ENCODE data around the gene PCSK6.
"Not testable (repeated sequence)": the region's sequence is repeated elsewhere in the genome, so short reads cannot be mapped to it uniquely, and the experiment has no call there.

Gene PCSK6

GRCh38 chr15:101372960-101373525, 116.5 kb downstream of the PCSK6 start:
- no peak for DNase-seq

DNA sequence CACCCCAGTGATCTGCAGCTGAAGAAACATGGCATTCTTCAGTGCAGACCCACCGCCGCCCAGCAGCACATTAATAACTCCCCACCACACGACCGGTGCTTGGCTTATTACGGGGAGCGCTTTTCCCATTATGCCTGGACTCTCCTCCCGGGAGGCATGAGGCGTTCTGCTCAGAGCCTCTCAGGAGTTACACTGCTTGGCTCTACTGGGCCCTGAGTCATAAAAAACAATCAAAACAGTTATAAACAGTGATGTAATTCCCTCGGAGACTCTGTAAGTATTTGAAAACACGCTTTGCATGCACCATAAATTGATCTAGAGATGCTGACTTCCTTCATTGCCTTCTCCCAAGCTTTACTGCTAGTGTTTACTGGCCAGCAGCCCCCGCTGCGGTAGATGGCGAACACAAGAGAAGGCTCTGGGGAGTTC, 117.3 kb downstream of the PCSK6 start:
- DNase-seq = no peak

DNA sequence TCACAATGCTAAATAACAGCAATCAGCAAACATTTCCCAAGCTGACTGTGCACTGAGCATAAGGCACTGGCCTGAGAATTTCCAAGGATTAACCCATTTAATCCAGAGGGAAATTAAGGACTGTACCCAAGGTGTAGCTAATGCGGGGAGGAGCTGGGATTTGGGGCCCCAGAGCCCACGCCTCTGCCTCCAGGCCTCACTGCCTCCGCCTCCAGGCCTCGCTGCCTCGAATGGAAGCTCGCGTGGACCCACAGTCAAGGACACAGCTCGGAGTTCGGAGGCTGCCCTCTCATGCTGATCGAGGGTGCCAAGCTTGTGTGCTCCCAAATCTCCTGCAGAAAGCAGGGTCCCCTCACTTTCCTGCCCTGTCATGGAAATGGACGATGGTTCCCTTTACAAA, 118.0 kb downstream of the PCSK6 start:
- DNase-seq = no peak

DNA sequence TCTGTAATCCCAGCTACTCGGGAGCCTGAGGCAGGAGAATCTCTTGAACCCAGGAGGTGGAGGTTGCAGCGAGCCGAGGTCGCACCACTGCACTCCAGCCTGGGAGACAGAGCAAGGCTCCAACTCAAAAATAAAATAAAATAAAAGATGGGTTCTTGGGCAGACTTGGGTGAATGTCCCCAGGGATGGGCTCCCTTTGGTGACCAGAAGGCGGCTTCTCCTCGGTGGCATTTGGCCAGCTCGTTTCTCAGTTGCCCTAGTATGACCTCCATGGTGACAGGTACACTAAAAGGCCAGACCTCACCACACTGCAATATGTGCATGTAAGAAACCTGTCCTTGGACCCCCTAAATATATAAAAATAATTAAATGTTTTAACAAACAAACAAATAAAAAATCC, 118.4 kb downstream of the PCSK6 start:
- DNase-seq = no peak

DNA sequence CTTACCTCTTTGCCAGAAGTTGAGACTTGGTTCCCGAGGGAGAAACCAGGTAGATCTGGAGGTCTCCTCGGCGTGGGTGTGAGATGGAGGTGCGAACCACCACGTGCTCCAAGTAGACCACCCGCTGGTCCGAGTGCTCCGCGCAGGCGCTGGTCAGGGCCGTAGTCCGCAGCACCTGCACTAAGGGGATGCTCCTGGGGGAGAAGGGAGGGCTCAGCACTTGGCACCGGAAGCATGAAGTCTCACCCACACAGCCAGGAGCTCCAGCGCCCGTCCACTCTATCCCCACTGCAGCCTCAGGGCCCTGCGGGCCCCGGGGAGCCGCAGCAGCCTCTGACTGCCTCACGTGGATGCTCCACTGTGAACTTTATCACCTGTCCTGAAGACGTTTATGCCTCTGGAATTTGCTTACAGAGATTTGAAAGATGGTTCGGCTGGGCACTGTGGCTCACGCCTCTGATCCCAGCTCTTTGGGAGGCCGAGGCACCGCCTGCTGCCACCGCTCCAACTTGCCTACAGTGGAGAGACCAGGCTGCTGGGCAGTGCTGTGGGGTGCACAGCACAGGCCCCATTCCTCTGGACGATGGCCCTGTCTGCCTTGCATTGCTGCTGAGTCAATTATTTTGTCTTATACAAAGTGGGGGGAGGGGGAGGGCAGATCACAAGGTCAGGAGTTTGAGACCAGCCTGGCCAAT, 119.0 kb downstream of the PCSK6 start:
- DNase-seq = no peak

- DNase-seq = no peak
These were observed 119.8 kb downstream of the PCSK6 start for GRCh38 chr15:101369676-101370075.

DNA sequence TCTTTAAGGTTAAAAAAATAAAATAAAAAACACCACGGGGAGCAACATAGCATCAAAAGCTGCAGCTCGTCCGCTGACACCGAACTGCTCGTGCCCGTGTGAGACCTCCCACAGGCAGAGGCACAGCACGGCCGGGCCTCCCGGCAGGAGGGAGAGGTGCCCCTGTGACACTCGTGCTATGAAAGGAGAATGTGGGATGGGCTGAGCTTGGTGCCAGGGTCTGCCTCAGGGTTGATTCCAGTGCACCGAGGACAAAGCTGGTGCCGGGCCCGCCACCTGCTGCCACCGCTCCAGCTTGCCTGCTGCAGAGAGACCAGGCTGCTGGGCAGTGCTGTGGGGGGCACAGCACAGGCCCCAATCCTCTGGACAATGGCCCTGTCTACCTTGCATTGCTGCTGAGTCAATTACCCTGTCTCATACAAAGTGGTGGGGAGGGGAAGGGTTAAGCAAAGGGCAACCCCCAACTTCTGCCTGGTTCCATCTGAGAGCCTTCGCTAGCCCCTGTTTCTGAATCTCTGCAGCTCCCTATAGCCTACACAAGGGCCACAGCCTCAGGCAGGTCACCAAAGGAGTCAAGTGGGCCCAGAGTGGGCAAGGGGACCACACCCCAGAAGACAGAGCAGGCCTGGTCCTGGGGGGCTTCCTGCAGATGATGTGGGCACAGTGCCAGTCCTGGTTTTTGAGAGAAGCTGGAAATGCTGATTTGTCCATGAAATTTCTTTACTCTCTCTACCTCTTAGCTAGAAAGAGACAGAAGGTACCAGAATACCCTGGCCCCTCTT, 120.5 kb downstream of the PCSK6 start:
- no peak for DNase-seq

GRCh38 chr15:101368086-101368780, 121.3 kb downstream of the PCSK6 start:
- DNase-seq = no peak

- DNase-seq = no peak
These were observed 122.7 kb downstream of the PCSK6 start for GRCh38 chr15:101366853-101367252.

DNA sequence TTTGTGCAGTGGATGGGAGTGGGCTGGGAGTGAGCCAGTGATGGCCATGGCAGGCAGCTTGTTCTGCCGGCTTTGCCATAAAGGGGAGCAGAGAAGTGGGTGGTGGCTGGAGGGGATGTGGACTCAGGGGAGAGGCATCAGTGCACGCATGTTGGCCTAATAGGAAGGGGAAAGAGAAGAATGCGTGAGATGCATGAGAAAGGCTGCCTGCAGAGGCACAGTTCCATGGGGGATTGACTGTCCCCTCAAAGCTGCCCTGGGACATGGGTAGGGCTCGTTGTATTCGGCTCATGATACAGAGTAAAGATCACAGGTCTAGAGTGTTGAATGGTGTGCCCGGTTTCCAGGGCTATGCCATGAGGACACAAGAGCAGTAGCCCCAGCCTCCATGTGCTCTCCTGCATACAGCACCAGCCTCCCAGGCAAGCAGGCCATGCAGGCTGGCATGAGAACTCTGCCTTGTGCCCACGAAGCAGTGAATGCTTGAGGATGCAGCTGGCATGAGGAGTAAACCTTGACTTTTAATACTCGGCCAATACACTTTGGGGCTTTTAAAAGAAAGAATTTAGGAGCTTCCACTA, 126.4 kb downstream of the PCSK6 start:
- DNase-seq = no peak

DNA sequence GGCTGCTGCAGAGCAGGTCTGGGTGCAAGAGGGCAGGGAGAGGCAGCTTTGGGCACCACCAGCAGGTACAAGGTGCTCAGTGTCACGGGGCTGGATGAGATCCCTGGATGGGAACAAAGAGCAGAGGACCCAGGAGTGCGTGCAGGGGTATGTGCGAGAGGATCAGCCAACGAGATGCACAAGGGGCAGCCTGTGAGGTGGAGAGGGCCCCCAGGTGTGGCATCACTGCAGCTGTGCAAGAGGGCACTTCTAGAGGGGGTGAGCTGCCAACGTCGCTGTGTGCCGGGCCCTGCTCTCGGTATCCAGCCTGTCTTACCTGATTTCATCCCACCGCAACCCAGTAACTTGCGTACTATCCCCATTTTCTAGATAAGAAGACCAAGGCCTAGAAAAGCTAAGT, 127.1 kb downstream of the PCSK6 start:
- no peak for DNase-seq

GRCh38 chr15:101361418-101361817, 128.1 kb downstream of the PCSK6 start:
- DNase-seq = no peak

DNA sequence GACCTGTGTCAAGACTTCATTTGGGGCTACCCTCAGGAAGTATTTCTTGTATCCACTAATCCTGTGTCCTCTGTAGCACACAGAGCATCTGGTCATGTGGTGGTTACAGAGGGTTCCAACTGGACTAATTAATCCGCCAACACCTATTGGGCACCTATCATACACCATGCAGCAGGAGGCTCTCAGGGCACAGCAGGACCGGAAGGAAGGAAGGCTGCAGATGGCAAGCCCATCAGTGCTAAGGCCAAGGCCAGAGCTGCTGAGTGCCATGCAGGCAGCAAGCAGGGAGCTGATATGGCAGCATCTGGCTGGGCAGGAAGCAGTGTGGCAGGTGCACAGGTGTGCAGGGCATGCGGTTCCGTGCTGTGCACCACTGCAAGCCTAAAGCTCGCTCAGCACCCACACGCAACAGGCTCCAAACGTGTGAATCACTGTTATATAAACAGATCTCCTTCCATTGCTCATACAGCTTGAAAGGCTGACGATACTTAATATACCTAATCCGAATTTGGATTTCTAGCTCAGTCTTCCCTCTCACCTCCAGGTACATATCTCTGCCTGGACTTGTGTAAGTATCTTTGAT, 130.1 kb downstream of the PCSK6 start:
- DNase-seq = no peak

DNA sequence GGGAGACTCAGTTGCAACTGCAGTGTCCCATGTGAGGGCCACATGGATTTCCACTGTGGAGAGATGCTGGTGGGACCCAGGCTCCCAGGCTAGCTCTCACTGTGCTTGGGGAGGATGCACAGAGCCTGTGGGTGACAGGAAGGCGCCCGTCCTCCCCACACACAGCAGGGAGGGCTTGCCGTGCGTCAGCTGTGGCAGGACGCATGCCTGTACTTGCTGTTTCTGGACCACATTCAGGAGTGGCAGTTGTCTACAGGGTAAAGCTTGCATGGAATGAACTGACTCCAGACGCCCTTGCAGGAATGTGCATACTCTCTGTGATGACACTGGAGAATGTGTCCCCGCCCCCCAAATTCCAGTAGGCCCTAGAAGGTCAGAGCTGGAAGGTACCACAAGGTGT, 130.6 kb downstream of the PCSK6 start:
- no peak for DNase-seq

DNA sequence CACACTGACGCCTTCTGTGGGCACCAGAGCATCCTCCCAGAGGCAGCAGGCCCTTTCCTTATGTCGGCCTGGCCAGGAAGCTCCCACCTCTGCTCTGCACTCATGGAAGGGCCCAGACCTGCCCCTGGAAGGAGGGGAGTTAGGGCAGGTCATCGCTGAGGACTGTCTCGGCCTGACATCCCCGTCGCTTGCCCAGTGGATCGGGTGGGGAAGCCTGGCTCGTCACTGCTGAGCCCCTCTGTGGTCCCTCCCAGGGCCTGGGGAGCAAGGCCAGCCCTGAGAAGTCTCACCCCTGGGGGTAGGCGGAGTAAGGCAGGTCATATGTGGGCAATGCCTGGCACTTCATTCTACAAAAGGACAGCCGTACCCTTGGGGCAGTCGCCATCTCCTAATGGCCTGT, 131.6 kb downstream of the PCSK6 start:
- DNase-seq = no peak

GRCh38 chr15:101357333-101357732, 132.2 kb downstream of the PCSK6 start:
- DNase-seq = no peak

DNA sequence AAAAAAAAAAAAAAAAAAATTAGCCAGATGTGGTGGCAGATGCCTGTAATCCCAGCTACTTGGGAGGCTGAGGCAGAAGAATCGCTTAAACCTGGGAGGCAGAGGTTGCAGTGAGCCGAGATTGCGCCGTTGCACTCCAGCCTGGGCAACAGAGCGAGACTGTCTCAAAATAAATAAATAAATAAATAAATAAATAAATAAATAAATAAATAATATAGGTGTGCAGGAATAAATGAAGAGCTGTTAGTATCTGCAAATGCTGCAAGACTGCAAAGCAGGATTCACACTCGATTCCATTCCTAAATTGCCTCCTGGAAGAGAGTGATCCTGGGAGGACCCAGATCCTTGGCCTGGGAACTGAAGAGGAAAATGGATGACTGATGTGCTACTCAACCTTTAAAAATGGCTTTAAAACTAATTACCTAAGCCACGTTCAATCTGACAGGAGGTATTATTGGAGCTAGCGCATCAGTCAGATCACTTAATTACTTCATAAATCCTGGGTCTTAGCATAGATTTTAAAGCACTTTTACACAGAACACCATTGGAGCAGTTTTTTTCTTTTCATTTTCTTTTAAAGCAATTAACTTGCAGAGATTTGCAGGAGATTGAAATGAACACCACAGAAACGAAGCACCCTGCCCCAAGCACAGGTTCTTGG, 132.9 kb downstream of the PCSK6 start:
- DNase-seq = not testable (repeated sequence)

GRCh38 chr15:101355678-101356464, 133.6 kb downstream of the PCSK6 start:
- DNase-seq = no peak

DNA sequence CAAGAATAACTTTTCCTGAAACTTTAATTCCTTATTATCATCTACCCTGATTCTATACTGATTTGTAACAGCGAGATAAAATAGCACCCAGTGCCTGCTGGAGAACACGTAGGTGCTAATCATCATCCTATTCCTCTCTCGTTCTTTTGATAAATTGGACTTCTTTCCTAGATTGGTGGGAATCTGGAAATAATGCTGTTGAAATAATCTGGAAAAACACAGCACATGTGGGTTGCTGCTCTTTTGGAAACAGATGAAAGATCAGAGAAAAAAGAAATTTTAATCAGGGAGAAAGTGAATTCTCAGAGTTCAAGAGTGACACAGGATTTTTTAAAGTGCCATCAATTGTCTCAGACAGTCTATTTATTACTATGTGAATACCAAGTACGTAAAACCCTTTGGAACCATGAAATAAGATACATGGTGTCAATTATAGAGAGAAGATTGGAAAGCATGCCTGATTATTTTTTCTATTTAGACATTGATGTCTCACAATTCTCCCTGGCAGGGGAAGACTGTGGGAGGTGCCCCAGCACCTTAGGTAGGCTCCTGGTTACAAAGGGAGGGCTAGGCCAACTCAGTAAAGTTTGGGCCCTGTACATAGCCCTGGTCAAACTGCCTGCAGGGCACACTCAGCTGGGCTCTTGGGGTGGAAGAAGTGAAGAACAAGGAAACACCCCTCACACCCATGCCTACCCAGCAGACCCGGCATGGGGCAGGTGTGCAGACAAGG, 134.4 kb downstream of the PCSK6 start:
- DNase-seq = no peak

GRCh38 chr15:101353240-101353639, 136.3 kb downstream of the PCSK6 start:
- no peak for DNase-seq

DNA sequence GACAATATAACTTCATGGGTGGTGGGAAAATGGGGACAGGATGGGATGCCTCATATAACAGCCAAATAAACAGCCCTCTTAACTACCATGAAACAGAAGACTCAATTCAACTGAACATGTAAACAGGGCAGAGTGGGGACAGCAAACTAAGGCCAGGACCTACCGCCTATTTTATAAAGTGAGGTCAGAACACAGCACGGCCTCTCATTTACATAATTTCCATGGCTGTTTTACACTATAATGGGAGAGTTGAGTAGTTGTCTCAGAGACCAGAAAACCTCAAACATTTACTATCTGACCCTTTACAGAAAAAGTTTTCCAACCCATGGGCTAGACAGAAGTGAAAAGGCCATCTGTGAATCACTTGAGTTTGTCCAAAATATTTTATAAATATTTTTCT, 137.8 kb downstream of the PCSK6 start:
- DNase-seq = no peak

Data from NCI-H748 treated with DMSO at 0.1 percent for 48 hours (cell line).